SH-SY5Y (cell line): Measurements from ENCODE around the gene ELP1.

ENCODE experiments used
- GATA2 ChIP-seq: IDR thresholded peaks from 2 replicates; pipeline ENCODE4 v1.6.1; 2011; ENCODE audit warnings: mild to moderate bottlenecking, low read depth, low read length
- GATA3 ChIP-seq: IDR thresholded peaks from 2 replicates; pipeline ENCODE4 v1.6.1; 2011; ENCODE audit warnings: low read depth, mild to moderate bottlenecking, low read length, moderate library complexity

ELP1 gene

DNA sequence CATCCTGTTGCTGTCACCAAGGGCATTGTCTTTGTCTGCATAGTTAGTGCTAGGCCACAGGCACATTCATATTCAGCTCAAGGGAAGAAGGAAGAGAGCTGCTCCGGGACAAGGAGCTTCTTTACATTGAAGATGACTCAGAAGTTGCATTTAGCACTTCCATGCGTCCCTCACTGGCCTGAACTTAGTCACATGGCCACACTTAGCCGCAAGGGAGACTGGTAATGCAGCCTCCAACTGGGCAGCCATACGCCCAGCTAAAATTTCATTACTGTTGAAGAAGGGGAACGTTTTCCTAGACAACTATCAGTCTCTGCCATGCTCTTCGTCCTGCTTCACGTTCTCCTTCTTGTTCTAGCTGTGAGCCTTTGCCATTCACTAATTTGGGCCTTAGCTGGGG, 98.1 kb downstream of the ELP1 start:
- TF ChIP-seq GATA3 (no peak), GATA2 (no peak)

DNA sequence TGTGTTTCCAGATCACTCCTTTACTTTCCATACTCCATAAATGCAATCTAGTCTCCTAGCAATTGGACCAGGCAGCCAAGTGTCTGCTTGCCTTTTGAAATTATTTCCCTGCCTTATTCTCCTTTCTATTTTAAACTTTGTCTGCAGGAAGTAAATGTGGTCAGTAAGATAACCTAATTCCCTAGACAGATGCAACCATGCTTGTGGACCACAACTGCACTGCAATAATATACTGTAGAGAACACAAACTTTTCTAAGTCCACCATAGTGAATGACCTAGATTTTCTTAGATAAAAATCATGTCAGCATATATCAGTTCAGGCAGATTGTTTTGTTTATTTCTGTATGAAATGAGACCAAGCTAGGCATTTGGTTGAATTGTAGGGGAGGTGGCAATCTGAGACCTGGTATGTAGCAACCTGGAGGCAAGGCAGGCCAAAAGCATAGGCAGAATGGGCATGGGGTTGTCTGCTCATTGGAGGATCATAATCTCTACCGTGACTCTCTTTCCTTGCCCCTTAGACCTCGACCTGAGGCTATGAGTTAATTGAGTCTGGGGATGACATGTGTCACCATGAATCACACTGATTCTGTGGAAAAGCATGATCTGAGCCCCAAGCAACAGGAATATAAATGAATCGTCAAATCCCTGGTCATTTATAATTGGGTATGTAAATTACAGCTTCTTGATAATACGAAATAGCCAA, 98.8 kb downstream of the ELP1 start:
- TF ChIP-seq GATA3: no peak
- TF ChIP-seq GATA2: no peak

DNA sequence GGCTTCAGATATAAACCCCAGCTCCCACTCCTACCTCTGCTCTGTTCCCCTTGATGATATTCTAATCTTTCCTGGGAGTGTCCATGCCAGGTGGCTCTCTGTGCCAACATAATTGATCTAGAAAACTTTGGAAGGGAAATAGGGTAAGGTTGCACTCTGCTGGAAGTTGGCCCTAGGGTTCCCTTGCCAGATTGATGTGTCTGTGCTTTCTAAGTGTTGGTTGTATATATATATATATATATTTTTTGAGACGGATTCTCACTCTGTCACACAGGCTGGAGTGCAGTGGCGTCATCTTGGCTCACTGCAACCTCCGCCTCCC, 101.8 kb downstream of the ELP1 start:
- TF ChIP-seq GATA2: no peak
- TF ChIP-seq GATA3: no peak

DNA sequence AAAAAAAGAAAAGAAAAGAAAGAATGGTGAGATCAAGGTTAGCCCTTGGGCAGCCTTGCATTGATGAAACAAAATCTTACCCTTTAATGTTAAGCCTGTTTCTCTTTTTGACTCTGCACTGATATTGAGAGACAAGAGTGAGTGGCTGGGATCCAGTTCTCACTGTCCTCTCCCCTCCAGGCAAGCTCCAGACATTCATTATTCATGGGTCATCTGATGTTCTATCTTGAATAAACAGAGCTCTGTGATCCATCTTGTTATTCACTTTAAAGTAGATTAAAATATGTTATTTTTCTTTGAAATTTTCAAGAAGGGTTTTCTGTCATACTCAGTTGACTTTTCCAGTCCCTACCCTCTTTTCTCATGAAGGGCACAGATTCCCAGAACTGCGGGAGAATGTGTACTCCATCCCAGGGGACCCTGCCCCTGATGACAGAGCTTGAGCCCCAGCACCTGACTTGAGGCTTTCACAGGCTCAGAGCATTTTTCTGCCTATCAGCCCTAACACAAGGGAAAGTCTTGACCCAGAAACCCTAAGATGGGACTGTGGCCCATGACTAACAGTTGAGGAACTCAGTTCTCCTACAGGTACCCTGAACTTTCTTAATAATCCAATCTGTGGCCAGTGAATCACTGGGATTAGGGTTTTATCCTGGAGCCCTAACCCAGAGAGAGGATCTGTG, 102.3 kb downstream of the ELP1 start:
- TF ChIP-seq GATA2 (no peak), GATA3 (no peak)

DNA sequence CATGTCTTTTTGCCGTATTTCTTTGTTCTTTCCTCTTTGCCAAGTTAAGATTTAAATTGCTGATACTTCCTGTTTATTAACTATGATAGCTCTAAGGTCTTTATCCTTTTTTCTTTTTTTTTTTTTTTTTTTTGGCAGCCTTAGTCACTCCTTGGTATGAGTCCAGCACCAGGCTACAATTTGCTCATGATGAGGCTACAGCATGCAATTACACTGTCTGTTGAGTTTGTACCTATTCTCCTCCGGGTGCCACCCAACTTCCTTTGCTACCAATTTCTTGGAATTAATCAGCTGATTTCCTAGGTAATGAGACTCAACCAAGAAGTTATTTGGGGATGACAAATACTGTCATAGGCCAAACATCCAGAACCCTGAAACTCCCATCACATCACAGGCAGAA, 103.7 kb downstream of the ELP1 start:
- TF ChIP-seq GATA2: no peak
- no peak for TF ChIP-seq GATA3

DNA sequence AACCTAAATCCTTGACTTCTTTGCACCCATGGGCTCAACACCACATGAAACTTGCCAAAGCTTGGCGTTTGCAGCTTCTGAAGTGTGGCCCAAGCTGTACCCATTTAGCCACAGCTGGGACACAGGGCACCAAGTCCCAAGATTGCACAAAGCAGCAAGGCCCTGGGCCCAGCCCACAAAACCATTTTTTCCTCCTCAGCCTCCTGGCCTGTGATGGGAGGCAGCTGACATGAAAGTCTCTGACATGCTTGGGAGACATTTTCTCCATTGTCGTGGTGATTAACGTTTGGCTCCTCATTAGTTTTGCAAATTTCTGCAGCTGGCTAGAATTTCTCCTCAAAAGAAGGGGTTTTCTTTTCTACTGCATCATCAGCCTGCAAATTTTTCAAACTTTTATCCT, 110.1 kb downstream of the ELP1 start:
- TF ChIP-seq GATA2 (no peak), GATA3 (no peak)
